A549 treated with Mapracorat at 1 μM for 4 hours (cell line): ENCODE results near the gene VWA1. TPM values are rescaled to one million over a fixed set of nuclear protein-coding genes. Genes with fewer than 3 reads are reported as not detected.

Experiments used
- total RNA-seq: library from RNA; stranded (reverse); fragments of 200-300 nt; extraction: Qiagen RNA extraction; gene quantifications from 5 replicates; pipeline ENCODE4 v1.2.3, GENCODE V29; 2022

Gene VWA1, protein sequence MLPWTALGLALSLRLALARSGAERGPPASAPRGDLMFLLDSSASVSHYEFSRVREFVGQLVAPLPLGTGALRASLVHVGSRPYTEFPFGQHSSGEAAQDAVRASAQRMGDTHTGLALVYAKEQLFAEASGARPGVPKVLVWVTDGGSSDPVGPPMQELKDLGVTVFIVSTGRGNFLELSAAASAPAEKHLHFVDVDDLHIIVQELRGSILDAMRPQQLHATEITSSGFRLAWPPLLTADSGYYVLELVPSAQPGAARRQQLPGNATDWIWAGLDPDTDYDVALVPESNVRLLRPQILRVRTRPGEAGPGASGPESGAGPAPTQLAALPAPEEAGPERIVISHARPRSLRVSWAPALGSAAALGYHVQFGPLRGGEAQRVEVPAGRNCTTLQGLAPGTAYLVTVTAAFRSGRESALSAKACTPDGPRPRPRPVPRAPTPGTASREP
- total RNA-seq: 3.6 to 14.7 TPM (median 14.1 TPM) in 5 replicates

GRCh38 chr1:1435106-1435903 lies at the start of gene VWA1:
VWA1 (plus strand) TSS chr1:1435690; CDS start chr1:1435749, 59 bp downstream.

GRCh38 chr1:1399187-1399871 lies 36.2 kb upstream of the VWA1 start, which contains the start of gene CCNL2:
CCNL2 (minus strand) TSS chr1:1399335; CDS start chr1:1399306, 29 bp downstream.

DNA sequence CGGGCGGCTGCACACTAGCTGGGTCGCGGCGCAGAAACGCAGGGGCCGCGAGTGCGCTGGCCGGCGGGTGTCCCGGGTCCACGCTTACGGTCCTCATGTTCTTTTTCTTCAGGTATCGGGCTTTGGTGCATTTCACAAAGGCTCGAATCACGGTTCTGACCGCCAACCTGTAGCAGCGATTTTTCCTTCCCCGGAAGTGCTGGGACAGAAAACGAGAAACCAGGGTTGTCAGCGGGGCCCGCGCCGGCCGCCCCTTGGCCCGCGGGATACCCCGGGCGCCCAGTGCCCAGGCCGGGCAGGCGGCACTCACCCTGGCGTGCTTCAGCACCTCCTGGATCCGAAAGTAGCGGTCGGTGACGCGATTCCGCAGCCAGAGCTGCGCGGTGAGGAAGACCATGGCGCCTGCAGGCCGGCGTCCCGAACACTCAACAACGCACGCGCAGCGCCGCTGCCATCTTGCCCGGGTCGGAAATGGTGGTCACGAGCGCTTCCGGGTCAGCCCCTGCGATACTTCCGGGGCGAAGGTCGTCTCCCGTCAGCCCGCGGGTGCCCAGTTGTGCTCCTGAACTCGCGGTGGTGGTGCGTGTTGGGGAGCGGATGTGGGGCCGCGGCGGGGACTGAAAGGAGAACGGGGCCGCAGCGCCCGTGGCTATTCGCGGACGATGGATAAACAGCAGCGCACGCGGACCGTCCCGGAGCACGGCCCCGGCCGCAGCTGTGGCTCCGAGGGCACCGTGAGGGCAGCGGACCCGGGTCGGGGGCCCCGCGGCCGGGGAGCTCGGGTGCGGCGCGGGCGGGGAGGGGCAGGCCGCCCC lies 28.5 kb upstream of the VWA1 start, which contains the start of gene MRPL20:
Gene MRPL20 (minus strand): TSS at position 473 of the 815 bp plus-strand sequence. CDS start 76 bp downstream, at position 397.

GRCh38 chr1:1421147-1421906 lies 14.2 kb upstream of the VWA1 start, which contains the start of gene ANKRD65:
ANKRD65 (minus strand) TSS chr1:1421276; CDS start chr1:1421005, 271 bp downstream.

DNA sequence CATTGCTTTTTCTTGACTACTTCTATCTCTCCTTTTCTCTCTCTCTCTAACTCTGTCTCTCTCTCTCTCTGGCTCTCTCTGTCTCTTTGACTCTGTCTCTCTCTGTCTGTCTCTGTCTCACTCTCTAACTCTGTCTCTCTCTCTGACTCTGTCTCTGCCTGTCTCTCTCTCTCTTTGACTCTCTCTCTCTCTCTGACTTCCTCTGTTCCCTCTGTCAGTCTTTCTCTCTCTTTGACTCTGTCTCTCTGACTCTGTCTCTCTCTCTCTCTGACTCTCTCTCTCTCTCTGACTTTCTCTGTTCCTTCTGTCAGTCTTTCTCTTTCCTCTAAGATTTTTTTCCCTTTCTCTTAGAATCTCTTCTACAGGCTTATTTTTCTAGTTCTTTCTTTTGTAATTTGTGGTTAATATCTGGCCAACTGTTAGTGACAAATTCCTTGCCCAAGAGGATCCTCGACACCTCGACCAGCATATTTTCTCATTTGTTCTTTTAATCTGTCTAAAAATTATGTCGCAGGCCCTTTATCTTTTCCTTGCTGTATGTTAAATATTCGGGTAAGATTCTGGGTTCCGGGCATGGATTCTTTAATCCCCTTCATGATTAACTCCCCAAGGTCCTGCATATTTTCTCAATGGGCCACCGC lies 13.7 kb downstream of the VWA1 start, which contains the start of gene ATAD3C:
Gene ATAD3C (plus strand): TSS at position 591 of the 641 bp plus-strand sequence. CDS start 995 bp downstream, outside the sequence.

GRCh38 chr1:1471389-1472052 lies 36.0 kb downstream of the VWA1 start, which contains the start of gene ATAD3B:
ATAD3B (plus strand) TSS chr1:1471765; CDS start chr1:1471885, 120 bp downstream.

Other genes with a start within 250 kb of the VWA1 start
- 0.15 to 0.25 TPM (median 0.15 TPM) in 3 of 5 replicates, not detected in the others for gene TNFRSF18, start 229.1 kb upstream of the VWA1 start, total RNA-seq
- 0.11 to 0.19 TPM (median 0.14 TPM) in 3 of 5 replicates, not detected in the others for gene TNFRSF4, start 221.5 kb upstream of the VWA1 start, total RNA-seq
- 101 to 136 TPM (median 127 TPM) in 5 replicates for gene SDF4, start 203.7 kb upstream of the VWA1 start, total RNA-seq
- 9.8 to 19.7 TPM (median 18.1 TPM) in 5 replicates for gene B3GALT6, start 203.5 kb upstream of the VWA1 start, total RNA-seq
- gene C1QTNF12, start 189.0 kb upstream of the VWA1 start, total RNA-seq: 0.80 to 2.0 TPM (median 1.6 TPM) in 5 replicates
- gene UBE2J2, start 161.8 kb upstream of the VWA1 start, total RNA-seq: 34.9 to 47.9 TPM (median 46.3 TPM) in 5 replicates
- gene SCNN1D, start 155.3 kb upstream of the VWA1 start, total RNA-seq: 0.55 to 1.4 TPM (median 1.1 TPM) in 5 replicates
- 7.7 to 20.8 TPM (median 16.8 TPM) in 5 replicates for gene ACAP3, start 127.8 kb upstream of the VWA1 start, total RNA-seq
- gene PUSL1, start 127.1 kb upstream of the VWA1 start, total RNA-seq: 15.3 to 25.8 TPM (median 22.7 TPM) in 5 replicates
- gene INTS11, start 111.0 kb upstream of the VWA1 start, total RNA-seq: 44.9 to 66.1 TPM (median 60.9 TPM) in 5 replicates
- gene CPTP, start 110.9 kb upstream of the VWA1 start, total RNA-seq: 15.0 to 22.7 TPM (median 22.0 TPM) in 5 replicates
- gene TAS1R3, start 104.4 kb upstream of the VWA1 start, total RNA-seq: 0.14 to 0.30 TPM (median 0.16 TPM) in 5 replicates
- 38.7 to 77.6 TPM (median 66.9 TPM) in 5 replicates for gene DVL1, start 86.3 kb upstream of the VWA1 start, total RNA-seq
- 0.19 to 0.46 TPM (median 0.32 TPM) in 4 of 5 replicates, not detected in the other for gene MXRA8, start 77.1 kb upstream of the VWA1 start, total RNA-seq
- 107 to 186 TPM (median 170 TPM) in 5 replicates for gene AURKAIP1, start 60.5 kb upstream of the VWA1 start, total RNA-seq
- gene CCNL2, start 36.4 kb upstream of the VWA1 start, total RNA-seq: 42.1 to 63.9 TPM (median 54.3 TPM) in 5 replicates
- gene MRPL20, start 28.4 kb upstream of the VWA1 start, total RNA-seq: 130 to 166 TPM (median 137 TPM) in 5 replicates
- 0.07 to 0.19 TPM in 2 of 5 replicates, not detected in the others for gene ANKRD65, start 14.4 kb upstream of the VWA1 start, total RNA-seq
- not detected in 5 replicates for gene ATAD3C, start 14.0 kb downstream of the VWA1 start, total RNA-seq
- 1.2 to 3.6 TPM (median 3.0 TPM) in 5 replicates for gene ATAD3B, start 36.1 kb downstream of the VWA1 start, total RNA-seq
- gene ATAD3A, start 76.5 kb downstream of the VWA1 start, total RNA-seq: 28.1 to 41.2 TPM (median 37.2 TPM) in 5 replicates
- gene TMEM240, start 104.9 kb downstream of the VWA1 start, total RNA-seq: 0.24 to 1.1 TPM (median 0.32 TPM) in 5 replicates
- gene SSU72, start 139.2 kb downstream of the VWA1 start, total RNA-seq: 90.7 to 106 TPM (median 100 TPM) in 5 replicates
- 5.8 to 8.8 TPM (median 8.1 TPM) in 5 replicates for gene FNDC10, start 164.4 kb downstream of the VWA1 start, total RNA-seq
- 7.2 to 20.5 TPM (median 19.5 TPM) in 5 replicates for gene MIB2, start 179.8 kb downstream of the VWA1 start, total RNA-seq
- 0.18 to 1.2 TPM (median 0.64 TPM) in 5 replicates for gene MMP23B, start 196.5 kb downstream of the VWA1 start, total RNA-seq
- gene CDK11B, start 223.3 kb downstream of the VWA1 start, total RNA-seq: 24.2 to 26.3 TPM (median 25.5 TPM) in 5 replicates